HT1080 (cell line): ENCODE data around the gene DPH2. TPM values are rescaled to one million over a fixed set of nuclear protein-coding genes. Genes with fewer than 3 reads are reported as not detected.

Source experiments
- total RNA-seq: library from RNA; depleted of rRNA; stranded (reverse); fragments of >200 nt; shearing (Covaris generic); gene quantifications from 2 replicates; pipeline ENCODE4 v1.2.3, GENCODE V29; 2014; rRNA removed

The DPH2 gene
- total RNA-seq, 1 experiment from 2014 or later, result 91.4 TPM

Other genes starting within 250 kb of the DPH2 start
- 0.32 TPM in 1 of 2 replicates, not detected in the other for gene ARTN, start 36.2 kb upstream of the DPH2 start, total RNA-seq
- 26.6 and 28.3 TPM in 2 replicates for gene IPO13, start 23.1 kb upstream of the DPH2 start, total RNA-seq
- 176 and 229 TPM in 2 replicates for gene ATP6V0B, start 5.0 kb downstream of the DPH2 start, total RNA-seq
- gene B4GALT2, start 9.2 kb downstream of the DPH2 start, total RNA-seq, result 119 and 133 TPM in 2 replicates
- 8.4 and 9.6 TPM in 2 replicates for gene CCDC24, start 21.6 kb downstream of the DPH2 start, total RNA-seq
- 4.1 and 6.4 TPM in 2 replicates for gene SLC6A9, start 61.5 kb downstream of the DPH2 start, total RNA-seq
- 0.23 and 0.74 TPM in 2 replicates for gene KLF17, start 148.8 kb downstream of the DPH2 start, total RNA-seq
- not detected in 2 replicates for gene KLF18, start 171.6 kb downstream of the DPH2 start, total RNA-seq
- gene DMAP1, start 243.5 kb downstream of the DPH2 start, total RNA-seq, result 10.4 and 12.7 TPM in 2 replicates